Common myeloid progenitor, CD34-positive (primary cell): ENCODE data around the gene HSPA9.
A peak's percentile ranks its signal among the peaks of the same experiment; 100 is the strongest.

ENCODE experiments used
- CTCF ChIA-PET: fragments of 350-600 bp; sonication (Branson Sonifier 250); formaldehyde crosslinking; loops from one replicate; lab custom pipeline; 2021; ENCODE audit warnings: antibody characterized with exemption; lab: Charles Lee
- POLR2A ChIA-PET: fragments of 350-600 bp; sonication (Branson Sonifier 250); formaldehyde crosslinking; loops from one replicate; lab custom pipeline; 2021; ENCODE audit warnings: antibody characterized with exemption; lab: Charles Lee
- DNase-seq, 3 donors: peaks; one replicate each; pipeline versions ENCODE4 v3.0.0 to v3.0.0-alpha.2; 2013
- H3K27ac ChIP-seq, 2 experiments: 1 replicate in 1 of 2; 2 replicates in 1 of 2; pipeline ENCODE4 v1.7.0; 2013; ENCODE audit warnings: inconsistent platforms in 2 of 2, low read length in 2 of 2, mild to moderate bottlenecking in 2 of 2, low read depth in 1 of 2, moderate library complexity in 1 of 2; ENCODE audit not compliant: severe bottlenecking in 2 of 2, insufficient read depth in 1 of 2, poor library complexity in 1 of 2
- H3K27me3 ChIP-seq, 5 experiments: replicated peaks in 2 of 5; 1 replicate in 3 of 5; 2 replicates in 2 of 5; pipeline versions ENCODE4 v1.6.1 to v1.7.0; 2013; ENCODE audit warnings: low read length in 4 of 5, mild to moderate bottlenecking in 2 of 5, moderate library complexity in 2 of 5, inconsistent platforms in 1 of 5; ENCODE audit not compliant: insufficient read depth in 5 of 5, control insufficient read depth in 4 of 5
- H3K36me3 ChIP-seq, 4 experiments: 1 replicate in 2 of 4; 2 replicates in 2 of 4; pipeline versions ENCODE4 v1.6.1 to v1.7.0; 2013; ENCODE audit warnings: low read length in 3 of 4, control low read depth in 1 of 4, mild to moderate bottlenecking in 1 of 4; ENCODE audit not compliant: control insufficient read depth in 4 of 4, insufficient read depth in 4 of 4
- H3K4me1 ChIP-seq, 4 experiments: 1 replicate in 3 of 4; 2 replicates in 1 of 4; pipeline versions ENCODE4 v1.6.1 to v1.7.1; 2013; ENCODE audit warnings: low read length in 3 of 4, mild to moderate bottlenecking in 3 of 4, control low read depth in 1 of 4, inconsistent platforms in 1 of 4, moderate library complexity in 1 of 4; ENCODE audit not compliant: control insufficient read depth in 4 of 4, insufficient read depth in 4 of 4; ENCODE audit errors: control extremely low read depth in 1 of 4
- H3K4me3 ChIP-seq, 7 experiments: 1 replicate in 4 of 7; 2 replicates in 3 of 7; pipeline versions ENCODE4 v1.5.1 to v1.7.0; 2013; ENCODE audit warnings: mild to moderate bottlenecking in 7 of 7, low read length in 6 of 7, moderate library complexity in 6 of 7, inconsistent platforms in 2 of 7, low read depth in 2 of 7, control low read depth in 1 of 7; ENCODE audit not compliant: insufficient read depth in 4 of 7, control insufficient read depth in 1 of 7; ENCODE audit errors: extremely low read depth in 1 of 7
- H3K9me3 ChIP-seq, 5 experiments: 1 replicate in 4 of 5; 2 replicates in 1 of 5; pipeline versions ENCODE4 v1.6.1 to v1.7.1; 2013; ENCODE audit warnings: low read length in 4 of 5, mild to moderate bottlenecking in 2 of 5, inconsistent platforms in 1 of 5, low read depth in 1 of 5, moderate library complexity in 1 of 5; ENCODE audit not compliant: control insufficient read depth in 4 of 5, insufficient read depth in 2 of 5; ENCODE audit errors: control extremely low read depth in 1 of 5
- WGBS: methylation state at CpG from one replicate; pipeline ENCODE4 v1.1.5; 2013; ENCODE audit not compliant: insufficient coverage; 5-methylcytosine and 5-hydroxymethylcytosine counted together

The HSPA9 gene

GRCh38 chr5:138595180-138595795 lies 20.1 kb upstream of the HSPA9 start:
- H3K9me3 ChIP-seq: no peaks in the 10 kb centered on the region
- H3K4me3 ChIP-seq: no peak overlapping the region
- no peaks in the 10 kb centered on the region for H3K27me3 ChIP-seq
- 63% methylated on average over 3 of the region's 4 CpGs for WGBS
- CTCF ChIA-PET: interaction anchor here (1.3 to 8.0 kb wide), 7 partner anchors 8 to 673 kb away, joined by 3 to 86 read pairs (median 7); partner anchors contain the start of gene HSPA9
- no peaks in the 10 kb centered on the region for H3K36me3 ChIP-seq
- H3K27ac ChIP-seq: no peak overlapping the region
- POLR2A ChIA-PET: no interaction called here
- no peak for DNase-seq
- no peaks in the 10 kb centered on the region for H3K4me1 ChIP-seq

GRCh38 chr5:138594305-138595058 lies 19.3 kb upstream of the HSPA9 start:
- CTCF ChIA-PET: interaction anchor here (0.5 to 8.0 kb wide), 10 partner anchors 8 to 674 kb away, joined by 3 to 86 read pairs (median 6); partner anchors contain the start of gene HSPA9
- no peak overlapping the region for H3K4me3 ChIP-seq
- DNase-seq: peak in 2 of 3 donors; percentile 28 to 45
- WGBS: no CpG with 5 or more reads among the region's 4 CpGs
- no peak overlapping the region for H3K27ac ChIP-seq
- H3K27me3 ChIP-seq: no peaks in the 10 kb centered on the region
- POLR2A ChIA-PET: no interaction called here
- H3K4me1 ChIP-seq: no peaks in the 10 kb centered on the region
- no peaks in the 10 kb centered on the region for H3K36me3 ChIP-seq
- H3K9me3 ChIP-seq: no peaks in the 10 kb centered on the region

- 100% methylated on average over 1 of the region's 2 CpGs for WGBS
- H3K27ac ChIP-seq: no peak overlapping the region
- ChIA-PET CTCF (interaction anchor here (1.5 kb wide), 1 partner anchor 9 kb away, joined by 5 read pairs; no protein-coding TSS in a partner anchor), POLR2A (no interaction called here)
- DNase-seq: no peak
- H3K27me3 ChIP-seq: no peaks in the 10 kb centered on the region
- no peaks in the 10 kb centered on the region for H3K36me3 ChIP-seq
- no peaks in the 10 kb centered on the region for H3K9me3 ChIP-seq
- no peaks in the 10 kb centered on the region for H3K4me1 ChIP-seq
- no peak overlapping the region for H3K4me3 ChIP-seq
Measured at GRCh38 chr5:138588013-138588788, 13.0 kb upstream of the HSPA9 start.

- no peaks in the 10 kb centered on the region for H3K27me3 ChIP-seq
- H3K27ac ChIP-seq: no peak overlapping the region
- POLR2A ChIA-PET: interaction anchor here (1.0 kb wide), 1 partner anchor 9 kb away, joined by 3 read pairs; no protein-coding TSS in a partner anchor
- CTCF ChIA-PET: interaction anchor here (0.9 to 1.5 kb wide), 4 partner anchors 9 to 54 kb away, joined by 3 to 5 read pairs (median 4); no protein-coding TSS in a partner anchor
- H3K36me3 ChIP-seq: no peaks in the 10 kb centered on the region
- DNase-seq: no peak
- no peak overlapping the region for H3K4me3 ChIP-seq
- H3K4me1 ChIP-seq: peaks cover 0 to 2% (median 0%) of the 10 kb centered on the region in 4 experiments
- no peaks in the 10 kb centered on the region for H3K9me3 ChIP-seq
Measured at GRCh38 chr5:138585157-138585556, 10.0 kb upstream of the HSPA9 start.

- Histone ChIP-seq H3K27ac (no peak overlapping the region), H3K27me3 (no peaks in the 10 kb centered on the region), H3K4me3 (no peak overlapping the region), H3K4me1 (peaks cover 0 to 5% (median 2%) of the 10 kb centered on the region in 4 experiments), H3K9me3 (no peaks in the 10 kb centered on the region), H3K36me3 (no peaks in the 10 kb centered on the region)
- WGBS: 100% methylated on average over 1 of the region's 8 CpGs
- CTCF ChIA-PET: interaction anchor here (0.9 to 1.5 kb wide), 6 partner anchors 8 to 55 kb away, joined by 3 to 5 read pairs (median 3); no protein-coding TSS in a partner anchor
- no peak for DNase-seq
- POLR2A ChIA-PET: interaction anchor here (1.0 kb wide), 1 partner anchor 8 kb away, joined by 3 read pairs; no protein-coding TSS in a partner anchor
Measured at GRCh38 chr5:138583984-138584637, 8.9 kb upstream of the HSPA9 start.

GRCh38 chr5:138582959-138583358 lies 7.8 kb upstream of the HSPA9 start:
- H3K27ac ChIP-seq: no peak overlapping the region
- H3K4me3 ChIP-seq: no peak overlapping the region
- POLR2A ChIA-PET: no interaction called here
- CTCF ChIA-PET: no interaction called here
- no peaks in the 10 kb centered on the region for H3K36me3 ChIP-seq
- no peak for DNase-seq
- 75% methylated on average over 1 of the region's 3 CpGs for WGBS
- no peaks in the 10 kb centered on the region for H3K27me3 ChIP-seq
- no peaks in the 10 kb centered on the region for H3K9me3 ChIP-seq
- H3K4me1 ChIP-seq: peaks cover 0 to 5% (median 2%) of the 10 kb centered on the region in 4 experiments
